SW480 (cell line): Measurements from ENCODE around the gene MTERF2.

ENCODE experiments used
- DNase-seq: peaks from one replicate; pipeline ENCODE4 v3.0.0-alpha.2; 2016; ENCODE audit warnings: low spot score

The MTERF2 gene

DNA sequence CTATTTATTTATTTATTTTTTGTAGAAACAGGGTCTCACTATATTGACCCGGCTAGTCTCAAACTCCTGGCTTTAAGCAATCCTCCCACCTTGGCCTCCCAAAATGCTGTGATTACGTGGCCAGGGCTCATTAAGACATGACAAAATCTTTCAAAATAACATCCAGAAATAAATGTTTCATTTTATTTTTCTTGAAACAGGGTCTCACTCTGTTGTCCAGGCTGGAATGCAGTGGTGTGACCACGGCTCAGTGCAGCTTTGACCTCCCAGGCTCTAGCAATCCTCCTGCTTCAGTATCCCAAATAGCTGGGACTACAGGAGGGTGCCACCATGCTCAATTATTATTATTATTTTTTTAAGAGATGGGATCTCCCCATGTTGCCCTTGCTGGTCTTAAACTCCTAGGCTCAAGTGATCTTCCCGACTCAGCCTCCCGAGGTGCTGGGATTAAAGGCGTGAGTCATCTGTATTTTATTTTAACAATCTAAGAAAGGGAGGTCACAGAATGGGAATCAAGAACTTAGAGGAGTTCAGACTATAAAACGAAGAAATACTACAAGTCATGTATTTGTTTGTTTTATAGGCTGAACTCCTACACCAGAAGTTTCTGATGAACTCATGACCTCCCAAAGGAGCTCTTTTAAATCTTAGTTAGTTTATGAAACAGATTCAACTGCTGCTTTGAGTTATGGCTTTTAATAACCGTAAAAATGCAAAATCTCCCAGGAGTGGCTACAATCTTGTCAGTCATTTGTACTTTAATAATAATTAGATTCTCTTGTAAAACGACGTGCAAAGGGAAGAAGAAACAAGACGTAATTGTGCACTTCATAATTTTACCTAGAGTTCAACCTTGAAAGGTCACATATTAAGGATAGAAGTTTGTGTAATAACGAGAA lies 33.3 kb downstream of the MTERF2 start:
- DNase-seq = no peak

DNA sequence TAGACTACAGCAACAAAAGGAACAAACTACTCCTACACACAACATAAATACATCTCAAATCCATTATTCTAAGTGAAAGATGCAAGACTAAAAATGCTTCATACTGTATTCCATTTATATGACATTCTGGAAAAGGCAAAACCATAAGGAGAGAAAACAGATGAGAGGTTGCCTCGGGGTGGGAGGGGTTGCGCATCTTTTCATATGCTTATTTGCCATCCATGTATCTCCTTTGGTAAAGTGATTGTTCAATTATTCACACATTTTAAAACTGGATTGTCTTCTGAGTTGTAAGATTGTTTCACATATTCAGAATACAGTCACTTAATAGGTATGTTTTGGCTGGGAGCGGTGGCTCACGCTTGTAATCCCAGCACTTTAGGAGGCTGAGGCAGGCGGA lies 36.4 kb downstream of the MTERF2 start:
- DNase-seq = no peak

DNA sequence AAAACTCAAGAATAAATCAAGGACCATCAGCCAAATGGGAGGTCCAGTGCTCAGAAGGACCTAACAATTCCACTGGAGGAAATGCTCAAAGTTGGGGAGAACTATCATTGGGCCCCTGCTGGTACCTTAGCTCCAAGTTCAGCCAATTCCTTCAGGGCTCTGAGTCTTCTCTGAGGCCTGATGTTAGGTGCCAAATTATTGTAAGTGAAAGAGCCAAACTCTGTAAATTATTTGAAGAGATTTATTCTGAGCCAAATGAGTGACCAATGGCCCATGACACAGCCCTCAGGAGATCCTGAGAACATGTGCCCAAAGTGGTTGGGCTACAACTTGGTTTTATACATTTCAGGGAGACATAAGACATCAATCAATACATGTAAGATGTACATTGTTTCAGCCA lies 39.5 kb downstream of the MTERF2 start:
- no peak for DNase-seq

DNA sequence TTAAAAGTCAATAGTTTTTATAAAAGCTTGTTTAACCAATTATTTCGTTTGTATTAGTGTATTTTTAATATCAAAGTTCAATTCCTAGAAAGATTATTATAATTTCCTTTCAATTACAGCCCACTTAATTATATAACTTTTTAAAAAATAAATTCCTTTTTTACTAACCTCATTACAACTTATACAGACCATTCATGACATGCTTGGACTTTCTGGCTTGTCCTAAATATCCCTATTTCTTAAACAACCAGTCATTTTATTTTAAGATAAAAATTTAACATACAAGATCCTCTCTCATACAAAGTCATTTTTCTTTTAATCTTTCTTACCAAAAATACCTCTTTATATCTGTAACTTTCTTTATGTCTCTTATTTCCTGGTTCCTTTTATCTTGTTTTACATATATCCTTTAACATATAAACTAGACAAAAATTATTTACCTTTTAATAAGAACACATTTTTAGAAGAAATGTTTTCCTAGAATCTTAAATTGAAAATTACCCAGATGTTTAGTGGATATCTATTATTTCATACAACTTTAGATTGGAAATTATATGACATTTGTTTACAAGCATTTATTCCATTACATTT lies 41.6 kb downstream of the MTERF2 start:
- no peak for DNase-seq

DNA sequence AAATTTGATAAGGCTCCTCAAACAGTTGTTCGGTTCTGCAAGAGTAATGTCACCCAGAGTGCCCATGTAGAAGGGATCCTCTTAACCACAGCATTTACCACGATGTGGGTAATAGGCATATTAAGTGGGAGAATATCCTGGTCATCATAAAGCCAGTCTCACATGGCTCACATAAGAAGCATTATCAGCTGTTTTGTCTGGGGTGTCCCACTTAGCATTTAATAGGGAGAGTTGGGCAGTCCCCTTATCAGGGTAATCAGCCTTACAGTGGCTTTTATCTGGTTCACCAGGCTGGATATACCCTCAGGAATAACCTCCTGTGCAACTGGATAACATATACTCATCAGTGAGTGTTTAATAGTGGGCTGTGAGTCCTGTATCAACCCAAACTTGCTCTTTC lies 44.2 kb downstream of the MTERF2 start:
- DNase-seq = no peak

DNA sequence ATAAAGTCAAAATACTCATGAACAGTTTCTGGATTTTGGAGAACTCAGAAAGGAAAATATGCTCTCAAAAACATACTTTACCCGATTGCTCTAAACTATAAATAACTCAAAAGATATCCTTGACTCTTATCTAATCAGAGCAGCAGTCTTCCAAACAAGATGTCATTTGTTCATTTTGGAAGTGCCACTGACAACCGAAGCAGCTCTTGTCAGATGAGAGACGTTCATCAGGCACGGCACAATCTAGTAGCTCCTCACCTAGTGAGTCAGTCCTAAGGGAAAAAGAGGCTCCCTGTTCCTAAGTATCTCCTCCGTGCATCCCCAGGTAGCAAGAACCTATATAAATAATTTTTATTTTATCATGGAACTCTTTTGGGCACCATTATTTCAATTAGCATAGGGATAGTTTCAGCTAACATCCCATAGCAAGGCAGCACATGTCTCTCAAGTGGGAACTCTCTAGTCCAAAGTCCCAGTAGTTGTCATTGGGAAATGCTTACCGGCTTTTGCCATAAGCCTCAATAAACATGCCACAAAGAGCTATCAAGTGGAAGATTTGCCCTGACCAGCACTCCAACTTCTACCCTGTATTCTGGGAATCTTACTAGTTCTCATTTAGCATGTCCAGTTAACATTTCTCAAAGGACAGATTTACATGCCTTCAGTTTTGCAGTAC lies 45.3 kb downstream of the MTERF2 start:
- DNase-seq = no peak

DNA sequence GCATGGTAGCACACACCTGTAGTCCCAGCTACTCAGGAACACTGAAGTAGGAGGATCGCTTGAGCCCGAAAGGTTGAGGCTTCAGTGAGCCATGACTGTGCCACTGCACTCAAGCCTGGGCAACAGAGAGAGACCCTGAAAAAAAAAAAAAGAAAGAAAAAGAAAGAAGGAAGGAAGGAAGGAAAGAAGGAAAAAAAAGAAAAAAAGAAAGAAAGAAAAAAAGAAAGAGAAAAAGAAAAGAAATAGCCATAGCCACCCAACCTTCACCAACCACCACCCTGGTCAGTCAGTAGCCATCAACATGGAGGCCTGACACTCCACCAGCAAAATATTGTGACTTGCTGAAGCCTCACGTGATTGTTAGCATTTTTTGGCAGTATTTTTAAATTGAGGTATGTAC lies 52.7 kb downstream of the MTERF2 start:
- DNase-seq = no peak
